CD4-positive, alpha-beta T cell treated with Interleukin-6 for 4 hours (primary cell): Measurements from ENCODE around the gene EHMT1.

Source experiments
- DNase-seq: peaks from one replicate; pipeline ENCODE4 v3.0.0-alpha.2; 2020; ENCODE audit warnings: mixed read lengths

EHMT1 gene

DNA sequence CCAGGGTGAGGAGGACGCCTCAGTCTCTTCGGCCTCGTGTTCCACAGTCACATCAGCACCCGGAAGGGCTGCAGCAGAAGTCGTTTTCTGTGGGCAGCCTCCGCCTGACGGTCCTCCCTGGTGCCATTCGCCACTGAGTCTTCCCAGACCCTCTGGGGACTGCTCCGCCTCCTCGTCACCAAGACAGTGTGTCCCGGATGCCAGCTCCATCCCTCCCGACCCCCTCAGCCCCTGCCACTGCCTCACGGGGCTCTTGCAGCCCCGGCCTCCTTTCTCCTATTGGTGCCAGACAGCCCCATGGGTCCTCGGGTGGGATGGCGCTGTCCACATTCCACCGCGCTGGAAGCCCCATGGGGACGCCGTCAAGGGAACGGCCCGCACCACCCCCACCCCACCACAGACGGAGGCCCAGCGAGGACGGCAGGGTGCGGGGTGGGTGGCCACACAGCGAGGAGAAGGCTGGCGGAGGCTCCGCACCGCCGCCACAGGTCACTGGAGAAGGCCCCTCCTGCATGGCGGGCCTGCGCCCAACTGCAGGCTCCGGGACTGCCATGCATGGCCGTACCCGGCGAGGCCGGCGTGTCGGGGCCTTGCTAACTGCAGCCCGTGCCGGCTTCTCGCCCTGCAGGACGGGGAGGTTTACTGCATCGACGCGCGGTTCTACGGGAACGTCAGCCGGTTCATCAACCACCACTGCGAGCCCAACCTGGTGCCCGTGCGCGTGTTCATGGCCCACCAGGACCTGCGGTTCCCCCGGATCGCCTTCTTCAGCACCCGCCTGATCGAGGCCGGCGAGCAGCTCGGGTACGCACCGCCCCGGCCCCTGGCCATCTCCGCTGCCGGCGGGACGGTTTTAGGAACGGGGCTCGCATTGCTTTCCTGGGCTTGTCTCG, 215.2 kb downstream of the EHMT1 start:
- no peak for DNase-seq

DNA sequence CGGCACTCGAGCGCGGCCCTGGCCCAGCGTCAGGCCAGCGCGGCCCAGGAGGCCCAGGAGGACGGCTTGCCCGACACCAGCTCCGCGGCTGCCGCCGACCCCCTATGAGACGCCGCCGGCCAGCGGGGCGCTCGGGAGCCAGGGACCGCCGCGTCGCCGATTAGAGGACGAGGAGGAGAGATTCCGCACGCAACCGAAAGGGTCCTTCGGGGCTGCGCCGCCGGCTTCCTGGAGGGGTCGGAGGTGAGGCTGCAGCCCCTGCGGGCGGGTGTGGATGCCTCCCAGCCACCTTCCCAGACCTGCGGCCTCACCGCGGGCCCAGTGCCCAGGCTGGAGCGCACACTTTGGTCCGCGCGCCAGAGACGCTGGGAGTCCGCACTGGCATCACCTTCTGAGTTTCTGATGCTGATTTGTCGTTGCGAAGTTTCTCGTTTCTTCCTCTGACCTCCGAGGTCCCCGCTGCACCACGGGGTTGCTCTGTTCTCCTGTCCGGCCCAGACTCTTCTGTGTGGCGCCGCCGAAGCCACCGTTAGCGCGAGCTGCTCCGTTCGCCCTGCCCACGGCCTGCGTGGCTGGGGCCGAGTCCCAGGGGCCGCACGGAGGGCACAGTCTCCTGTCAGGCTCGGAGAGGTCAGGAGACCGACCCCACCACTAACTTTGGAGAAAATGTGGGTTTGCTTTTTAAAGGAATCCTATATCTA, 216.2 kb downstream of the EHMT1 start:
- DNase-seq, result no peak

DNA sequence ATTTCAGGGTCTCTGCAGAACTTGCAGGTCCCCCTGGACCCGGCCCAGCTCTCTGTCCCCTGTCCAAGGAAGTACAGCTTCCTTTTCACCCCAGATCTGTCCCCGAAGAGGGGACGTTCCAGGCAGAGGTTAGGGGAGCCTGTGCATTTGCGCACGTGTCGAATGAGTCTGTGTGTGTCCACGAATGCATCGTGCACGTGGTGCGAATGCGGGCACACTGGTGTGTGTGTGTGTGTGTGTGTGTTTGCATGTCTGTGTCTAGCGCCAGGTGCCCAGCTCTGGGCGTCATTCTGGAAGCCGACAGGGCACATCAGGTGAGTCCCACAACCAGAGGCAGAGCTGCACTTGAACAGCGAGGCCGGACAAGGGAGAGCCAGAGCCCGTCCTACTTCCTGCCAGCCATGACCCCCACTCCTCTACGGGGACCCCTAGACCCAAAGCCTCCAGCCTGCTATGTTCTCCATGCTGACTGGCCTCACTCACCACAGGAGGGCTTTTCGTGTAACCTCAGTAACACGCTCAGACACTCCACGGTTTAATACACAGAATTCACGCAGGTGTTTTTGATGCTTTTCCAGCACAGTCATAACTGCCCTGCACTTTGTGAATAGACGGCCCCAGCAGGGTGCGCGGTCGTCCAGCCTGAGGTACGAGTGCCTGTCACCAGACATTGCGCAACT, 217.5 kb downstream of the EHMT1 start:
- DNase-seq, result no peak

DNA sequence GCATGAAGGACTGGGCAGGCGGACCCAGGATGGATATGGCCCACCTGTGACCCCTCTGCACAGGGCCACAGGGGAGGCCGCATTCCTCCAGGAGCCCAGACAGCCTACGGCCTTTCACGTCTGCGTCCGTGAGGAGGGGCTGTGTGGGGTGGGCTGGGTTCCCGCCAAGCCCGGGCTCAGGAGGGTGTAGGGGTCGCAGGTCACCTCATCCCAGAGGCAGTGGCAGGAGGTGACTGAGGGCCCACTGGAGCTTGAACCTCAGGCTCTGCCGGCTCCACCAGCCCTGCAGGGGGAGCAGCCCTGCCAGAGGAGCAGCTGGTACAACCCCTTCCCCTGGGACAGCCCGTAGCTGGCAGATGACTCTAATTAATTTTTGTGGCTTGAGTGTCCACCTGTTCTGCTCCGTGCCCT, 218.0 kb downstream of the EHMT1 start:
- no peak for DNase-seq

DNA sequence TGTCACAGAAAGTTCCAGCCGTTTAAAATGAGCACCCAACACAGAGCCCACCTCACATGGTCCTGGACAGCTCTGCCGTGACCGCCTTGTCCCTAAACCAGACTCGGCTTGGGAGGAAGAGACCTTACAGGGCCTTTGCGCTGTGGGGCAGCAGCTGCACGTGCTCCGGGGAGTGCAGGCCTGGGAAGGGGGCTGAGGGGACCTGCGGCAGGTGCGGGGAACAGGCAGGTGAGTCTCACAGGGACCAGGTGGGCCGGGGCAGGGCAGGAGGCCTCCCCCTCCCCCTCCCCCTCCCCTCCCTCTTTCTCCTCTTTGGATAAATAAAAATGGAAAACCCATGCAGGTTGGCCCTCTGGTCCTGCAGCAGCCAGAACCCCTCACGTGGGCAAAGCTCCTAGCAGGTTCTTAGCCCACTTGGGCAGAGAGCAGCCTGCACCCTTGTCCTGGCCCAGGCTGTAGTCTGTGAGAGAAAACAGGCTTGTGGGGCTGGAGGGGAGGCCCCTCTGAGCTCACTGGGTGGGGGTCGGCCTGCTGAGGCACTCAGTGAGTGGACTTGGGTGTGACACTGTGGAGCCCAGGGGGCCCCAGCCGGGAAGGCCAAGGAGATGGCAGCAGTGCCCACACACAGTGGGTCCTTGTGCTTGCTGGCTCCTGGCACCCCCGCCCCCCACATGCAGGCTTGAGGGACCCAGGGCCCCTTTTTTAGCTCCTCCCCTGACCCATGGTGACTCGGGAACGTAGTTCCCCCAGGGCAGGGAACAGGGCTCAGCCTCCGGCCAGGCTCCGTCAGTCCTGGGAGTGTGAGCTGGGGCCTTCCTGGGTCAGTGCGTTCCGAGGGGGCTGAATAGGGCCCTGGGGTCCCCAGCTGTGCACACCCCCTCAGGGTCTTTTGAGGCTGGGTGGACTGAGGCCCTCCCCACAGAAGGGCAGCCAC, 218.8 kb downstream of the EHMT1 start:
- no peak for DNase-seq

DNA sequence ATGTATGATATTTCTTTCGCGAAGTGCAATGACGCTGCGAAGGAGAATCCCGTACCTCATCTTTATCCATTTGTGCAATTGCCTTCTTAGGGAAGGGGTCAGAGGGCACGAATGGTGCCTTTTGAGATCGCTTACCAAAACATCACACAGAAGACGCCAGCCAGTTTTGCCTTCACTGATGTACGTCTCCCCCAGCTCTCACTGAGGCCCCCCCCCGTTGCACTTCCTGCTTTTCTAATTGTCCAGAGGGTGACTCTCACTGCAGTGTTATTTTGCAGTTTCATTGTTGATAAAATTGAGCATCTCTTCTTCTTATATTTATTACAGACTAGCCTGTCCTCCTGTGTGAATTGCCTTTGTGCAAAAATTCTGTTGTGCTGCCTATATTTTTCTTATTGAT, 219.8 kb downstream of the EHMT1 start:
- DNase-seq, result no peak

DNA sequence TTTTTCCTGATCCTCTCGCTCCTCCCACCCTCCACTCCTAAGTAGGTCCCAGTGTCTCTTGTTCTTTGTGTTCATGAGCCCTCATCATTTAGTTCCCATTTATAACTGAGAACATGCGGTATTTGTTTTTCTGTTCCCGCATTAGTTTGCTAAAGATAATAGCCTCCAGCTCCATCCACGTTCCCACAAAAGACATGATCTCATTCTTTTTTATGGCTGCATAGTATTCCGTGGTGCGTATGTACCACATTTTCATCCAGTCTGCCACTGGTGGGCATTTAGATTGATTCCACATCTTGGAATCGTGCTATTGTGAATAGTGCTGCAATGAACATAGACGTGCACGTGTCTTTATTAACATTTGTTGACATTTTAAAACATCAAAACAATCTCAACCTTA, 224.6 kb downstream of the EHMT1 start:
- no peak for DNase-seq

DNA sequence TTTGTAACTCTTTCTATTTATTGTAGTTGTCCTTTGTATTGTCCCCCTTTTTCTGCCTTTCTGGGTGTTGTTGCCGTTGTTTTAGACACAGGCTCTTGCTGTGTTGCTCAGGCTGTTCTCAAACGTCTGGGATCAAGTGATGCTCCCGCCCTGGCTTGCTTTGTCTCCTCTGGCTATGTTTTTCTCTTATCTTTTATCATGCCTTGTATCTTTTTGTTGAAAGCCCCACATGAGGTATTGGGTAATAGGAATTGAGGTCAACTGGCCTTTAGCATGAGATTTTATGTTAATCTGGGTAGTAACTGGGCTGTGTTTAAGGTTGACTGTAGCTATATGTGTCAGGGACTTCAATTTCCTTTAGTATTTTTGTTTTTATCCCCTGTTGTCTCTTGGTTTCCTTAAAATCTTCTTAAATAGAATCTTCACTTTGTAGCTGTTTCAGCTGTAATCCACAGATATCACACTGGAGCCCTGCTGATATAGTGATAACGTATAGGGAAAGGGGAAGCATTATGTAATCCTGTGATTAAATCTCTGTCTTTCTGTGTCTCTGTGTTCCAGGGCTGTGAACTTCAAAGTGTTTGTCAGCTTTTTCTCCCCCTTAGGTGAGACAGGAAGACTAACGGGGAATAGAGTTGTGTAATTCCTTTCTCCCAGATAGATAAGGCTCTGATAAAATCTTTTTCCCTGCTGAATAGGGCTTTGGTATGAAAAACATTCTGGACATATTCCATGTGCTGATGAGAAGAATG, 232.9 kb downstream of the EHMT1 start:
- DNase-seq, result no peak

DNA sequence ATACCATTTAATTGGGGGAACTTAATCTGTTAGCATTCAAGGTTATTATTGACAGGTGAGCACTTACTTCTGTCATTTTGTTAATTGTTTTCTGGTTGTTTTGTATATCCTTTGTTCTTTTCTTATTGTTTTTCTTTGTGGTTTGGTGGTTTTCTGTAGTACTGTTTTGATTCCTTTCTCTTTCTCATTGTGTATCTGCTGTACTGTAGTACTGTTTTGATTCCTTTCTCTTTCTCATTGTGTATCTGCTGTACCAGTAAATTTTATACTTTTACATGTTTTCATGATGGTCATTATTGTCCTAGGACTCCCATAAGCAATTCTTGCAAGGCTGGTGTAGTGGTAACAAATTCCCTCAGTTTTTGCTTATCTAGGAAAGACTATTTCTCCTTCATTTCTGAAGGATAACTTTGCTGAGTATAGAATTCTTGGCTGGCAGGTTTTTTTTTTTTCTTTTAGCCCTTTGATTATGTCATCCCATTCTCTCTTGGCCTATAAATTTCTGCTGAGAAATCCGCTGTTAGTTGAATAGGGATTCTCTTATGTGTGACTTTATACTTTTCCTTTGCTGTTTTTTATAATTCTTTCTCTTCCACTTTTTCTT, 234.7 kb downstream of the EHMT1 start:
- no peak for DNase-seq

DNA sequence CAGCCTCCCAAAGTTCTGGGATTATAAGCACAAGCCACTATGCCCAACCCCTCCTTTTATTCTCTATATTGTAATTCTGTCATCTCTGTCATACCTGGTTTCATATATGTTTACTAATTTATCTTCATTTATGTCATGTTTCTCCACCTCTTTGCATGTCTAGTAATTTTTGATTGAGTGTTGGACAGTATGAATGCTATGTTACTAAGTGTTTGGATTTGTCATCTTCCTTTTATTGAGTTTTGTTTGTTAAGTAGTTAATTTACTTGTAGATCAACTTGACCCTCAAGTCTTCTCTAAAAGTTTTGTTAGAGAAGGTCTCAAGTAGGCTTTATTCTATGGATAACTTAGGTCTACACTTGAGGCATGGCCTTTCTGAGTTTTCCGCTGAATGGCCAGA, 241.6 kb downstream of the EHMT1 start:
- no peak for DNase-seq

DNA sequence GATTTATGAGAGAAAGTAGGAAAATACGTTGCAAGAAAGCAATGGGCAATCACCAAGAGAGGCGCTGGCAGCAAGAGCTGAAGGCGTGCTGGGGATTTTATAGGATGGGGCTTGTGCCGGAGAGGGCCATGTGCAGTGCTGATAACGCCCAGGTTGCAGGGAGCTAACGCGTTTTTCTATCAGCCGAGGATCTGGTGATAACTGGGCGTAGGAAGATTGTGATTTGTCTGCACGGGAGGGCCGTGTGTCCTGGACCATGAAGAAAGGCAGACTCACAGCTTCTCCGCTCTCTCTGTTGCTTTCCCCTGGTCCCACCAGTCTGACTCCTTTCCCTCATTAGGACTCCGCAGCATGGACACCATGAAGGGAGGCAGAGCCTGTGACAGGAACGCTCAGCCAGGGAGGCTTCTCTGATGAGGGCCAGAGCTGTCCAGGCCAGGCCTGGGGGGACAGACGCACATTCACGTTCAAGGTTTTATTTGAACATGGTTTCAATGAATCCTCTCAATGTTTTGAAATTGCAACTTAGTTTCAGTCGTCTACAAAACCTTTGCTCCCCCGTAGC, 246.9 kb downstream of the EHMT1 start:
- no peak for DNase-seq

DNA sequence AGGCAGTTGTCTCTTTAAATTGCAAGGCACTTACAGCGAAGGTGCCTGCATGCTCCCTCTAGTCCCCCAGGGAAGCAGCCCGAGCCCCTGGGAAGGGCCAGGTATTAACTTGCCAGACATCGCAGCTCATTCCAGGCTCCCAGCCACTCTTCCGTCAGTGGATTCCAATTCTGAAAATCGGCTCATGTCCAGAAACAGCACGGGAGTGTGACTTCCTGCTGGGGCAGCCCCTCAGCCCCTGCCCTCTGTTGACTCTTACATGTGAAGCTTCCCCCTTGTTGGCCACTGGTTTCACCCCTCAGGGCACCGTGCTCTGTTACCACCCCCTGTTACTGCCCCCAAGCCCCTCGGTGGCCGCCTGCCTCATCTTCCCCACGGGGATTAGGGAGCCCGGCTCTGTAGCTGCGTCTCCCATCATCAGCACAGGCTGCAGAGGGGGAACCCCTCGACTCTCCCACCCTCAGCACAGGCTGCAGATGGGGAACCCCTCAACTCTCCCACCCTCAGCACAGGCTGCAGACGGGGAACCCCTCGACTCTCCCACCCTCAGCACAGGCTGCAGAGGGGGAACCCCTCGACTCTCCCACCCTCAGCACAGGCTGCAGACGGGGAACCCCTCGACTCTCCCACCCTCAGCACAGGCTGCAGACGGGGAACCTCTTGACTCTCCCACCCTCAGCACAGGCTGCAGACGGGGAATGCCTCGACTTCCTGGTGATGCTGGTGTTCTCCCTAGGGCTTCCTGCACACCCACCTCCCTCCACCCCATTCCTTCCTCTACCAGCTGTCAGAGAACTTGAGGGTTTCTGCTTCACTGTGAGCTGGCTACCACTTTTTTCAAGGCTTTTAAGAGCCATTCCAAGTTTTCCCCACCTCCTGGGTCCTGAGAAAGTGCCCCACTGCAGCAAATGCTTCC, 247.7 kb downstream of the EHMT1 start:
- no peak for DNase-seq

DNA sequence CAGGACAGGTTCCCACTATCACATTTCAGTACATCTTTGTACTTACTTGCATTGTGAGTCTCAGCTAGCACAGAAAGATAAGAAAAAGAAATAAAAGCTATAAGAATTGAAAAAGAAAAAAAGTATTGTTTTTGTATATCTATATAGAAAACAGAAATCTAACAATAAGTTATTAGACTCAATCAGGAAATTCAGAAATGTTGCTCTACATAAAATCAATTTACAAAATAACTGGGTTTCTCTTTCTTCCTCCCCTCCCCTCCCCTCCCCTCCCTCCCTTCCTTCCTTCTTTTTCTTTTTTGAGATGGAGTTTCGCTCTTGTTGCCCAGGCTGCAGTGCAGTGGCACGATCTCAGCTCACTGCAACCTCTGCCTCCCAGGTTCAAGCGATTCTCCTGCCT, 251.6 kb downstream of the EHMT1 start:
- DNase-seq, result no peak

DNA sequence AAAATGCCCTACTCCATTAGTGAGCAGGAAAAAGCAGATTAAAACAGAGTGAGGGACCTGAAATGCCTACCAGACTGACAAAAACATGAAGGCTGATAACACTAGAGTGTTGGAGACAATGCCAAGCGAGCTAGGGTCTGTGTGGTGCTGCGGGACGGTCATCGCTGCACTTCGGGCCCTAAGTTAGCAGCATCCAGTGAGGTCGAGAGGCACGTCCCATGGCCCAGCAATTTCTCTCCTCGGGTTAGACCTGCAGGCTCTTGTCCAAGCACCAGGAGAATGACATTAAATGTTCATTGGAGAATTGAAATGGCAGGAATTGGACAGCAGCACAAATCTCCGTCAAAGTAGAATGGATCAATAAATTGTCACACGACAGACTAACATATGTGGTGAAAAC, 253.5 kb downstream of the EHMT1 start:
- no peak for DNase-seq

DNA sequence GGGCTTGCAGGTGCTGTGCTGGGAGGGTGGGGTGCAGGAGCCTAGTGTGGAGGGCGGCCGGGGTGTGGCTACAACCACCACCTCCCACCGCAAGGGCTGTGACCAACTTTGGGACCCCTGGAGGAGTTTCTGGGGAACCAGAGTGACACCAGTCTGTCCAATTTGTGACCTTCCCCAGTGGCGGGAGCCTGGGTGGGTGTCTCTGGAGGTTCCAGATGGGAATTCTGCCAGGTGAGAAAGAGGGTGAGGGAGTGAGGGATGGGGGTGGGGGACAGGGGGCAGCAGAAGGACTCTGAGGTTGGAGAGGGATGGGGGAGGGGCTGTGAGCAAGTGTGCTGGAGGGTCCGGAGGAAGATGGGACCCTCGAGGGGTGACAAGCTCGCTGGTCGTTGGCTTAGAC, 254.6 kb downstream of the EHMT1 start:
- DNase-seq, result no peak

DNA sequence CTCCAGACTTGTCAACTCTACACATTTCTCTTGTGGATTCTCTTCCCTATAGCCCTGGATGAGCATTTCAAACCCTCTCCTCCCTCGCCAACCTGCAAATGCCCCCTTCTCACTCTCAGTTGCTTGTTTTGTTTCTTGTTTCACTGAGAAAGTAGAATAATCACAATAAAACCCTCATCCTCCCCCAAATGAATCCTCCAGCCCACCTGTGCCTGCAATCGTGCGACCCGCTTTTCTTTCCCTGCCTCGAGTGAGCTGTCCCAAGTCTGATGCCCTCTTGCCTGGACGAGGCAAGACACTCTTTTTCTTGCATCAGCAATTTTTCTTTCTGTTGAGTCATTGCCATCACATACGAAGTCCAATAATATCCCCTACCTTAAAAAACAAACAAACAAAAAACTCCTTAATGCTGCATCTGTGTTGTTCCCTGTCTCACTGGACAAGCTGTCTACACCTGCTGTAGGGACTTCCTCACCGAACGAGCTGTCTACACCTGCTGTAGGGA, 255.1 kb downstream of the EHMT1 start:
- no peak for DNase-seq

DNA sequence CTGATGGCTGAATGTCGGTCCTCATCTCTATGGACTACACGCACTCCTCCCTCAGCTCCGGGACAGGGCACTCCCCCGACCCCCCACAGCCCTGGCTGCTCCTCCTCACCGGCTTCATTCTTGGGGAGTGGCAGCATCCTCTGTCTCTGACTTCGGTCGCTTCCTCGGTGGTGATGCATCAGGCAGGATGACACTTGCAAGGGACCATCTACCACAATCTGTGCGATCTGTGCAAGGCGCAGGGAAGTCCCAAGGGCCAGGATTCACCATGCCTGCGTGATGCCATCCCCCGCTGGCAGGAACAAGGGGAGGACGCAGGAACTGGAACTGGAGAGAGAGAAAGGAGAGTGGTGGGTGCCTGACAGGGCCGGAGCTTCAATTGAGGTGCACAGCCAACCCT, 256.5 kb downstream of the EHMT1 start:
- DNase-seq, result no peak

DNA sequence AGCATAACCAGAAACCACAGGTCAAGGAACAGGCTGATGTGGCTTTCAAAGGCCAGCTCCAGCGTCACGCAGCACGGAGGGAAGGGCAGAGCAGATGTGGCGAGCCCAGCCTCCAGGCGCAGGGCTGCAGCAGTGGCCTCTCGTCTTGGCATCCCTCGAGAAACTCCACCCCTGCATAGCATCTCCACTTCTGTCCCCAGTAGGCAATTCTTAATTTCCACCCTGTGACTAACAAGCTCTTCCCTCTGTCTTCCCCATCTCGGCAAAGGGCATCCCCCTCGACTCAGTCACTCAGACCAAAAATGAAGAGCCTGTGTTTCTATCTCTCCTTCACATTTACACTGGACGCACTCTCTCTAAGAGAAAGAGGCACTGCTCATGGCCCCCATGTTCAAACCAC, 257.0 kb downstream of the EHMT1 start:
- no peak for DNase-seq

DNA sequence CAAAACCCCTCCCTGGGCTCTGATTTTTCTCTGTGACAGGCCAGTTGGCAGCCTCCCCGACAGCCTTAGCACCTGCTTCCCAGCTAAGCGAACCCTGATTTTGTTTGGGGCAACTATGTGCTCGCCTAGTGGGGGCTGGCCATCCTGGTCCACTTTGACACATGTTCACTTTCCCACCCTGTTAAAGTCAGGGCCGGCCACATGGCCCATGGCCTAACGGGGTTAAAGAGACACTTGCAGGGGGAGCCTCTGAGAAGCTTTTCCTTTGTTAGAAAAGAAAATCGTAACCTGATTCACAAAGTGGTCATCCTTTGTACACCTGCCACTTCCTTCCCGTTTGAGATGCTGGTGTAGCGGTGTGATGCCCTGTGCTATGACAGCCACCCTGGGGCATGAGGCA, 257.5 kb downstream of the EHMT1 start:
- DNase-seq, result no peak
